K562 (cell line): ENCODE data around the gene DNAAF9. TPM values are rescaled to one million over a fixed set of nuclear protein-coding genes. Genes with fewer than 3 reads are reported as not detected.

Source experiments
- ATAC-seq: fragments of 200-7000 bp; cut with Tn5 transposase; 3 replicates; pipeline ENCODE4 v1.9.1; 2020; ENCODE audit warnings: moderate library complexity
- BruUV-seq: library from RNA; stranded (reverse); fragments of 400-500 nt; replicated peaks from 2 replicates; lab custom pipeline; 2021; lab: Mats Ljungman, UMichigan
- CTCF ChIA-PET: fragments of 300-600 bp; formaldehyde crosslinking; extraction: SDS; loops from one replicate; lab custom pipeline; 2021; ENCODE audit warnings: low intra/inter-chr PET ratio; lab: Yijun Ruan, JAX
- POLR2A ChIA-PET: fragments of 300-600, 350-650 bp; sonication (Branson Sonifier 250); formaldehyde crosslinking; extraction: SDS; loops from one replicate; lab custom pipeline; 2021; ENCODE audit warnings: antibody characterized with exemption, inconsistent platforms; lab: Yijun Ruan, JAX
- DNase-seq, 4 experiments: peaks; one replicate each; pipeline versions ENCODE4 v3.0.0 to v3.0.0-alpha.2; 2011 to 2018; ENCODE audit warnings: low spot score in 3 of 4, mixed read lengths in 3 of 4; ENCODE audit errors: extremely low read depth in 1 of 4
- FAIRE-seq: peaks from 2 replicates; lab custom pipeline; 2011; peaks lifted over from hg19 to GRCh38; lab: Jason Lieb, UNC
- H2AFZ ChIP-seq: 2 replicates; pipeline ENCODE4 v1.6.0; 2011; ENCODE audit warnings: low read depth, low read length, control low read depth, inconsistent platforms
- H3K27ac ChIP-seq: fragments of 200-600 bp; 3 replicates; pipeline ENCODE4 v1.8.0; 2011; ENCODE audit warnings: low read depth, mild to moderate bottlenecking, control low read depth, inconsistent platforms, low read length, moderate library complexity, mixed read lengths; ENCODE audit errors: extremely low read depth
- H3K27me3 ChIP-seq, 2 experiments: fragments of 300-600 bp in 1 of 2; 2 replicates in 1 of 2; 3 replicates in 1 of 2; pipeline versions ENCODE4 v1.6.0 to v1.8.0; 2011; ENCODE audit warnings: inconsistent platforms in 2 of 2, low read length in 2 of 2, mild to moderate bottlenecking in 1 of 2, mixed read lengths in 1 of 2, moderate library complexity in 1 of 2; ENCODE audit not compliant: control insufficient read depth in 2 of 2, insufficient read depth in 2 of 2
- H3K36me3 ChIP-seq: fragments of 300-600 bp; 3 replicates; pipeline ENCODE4 v1.8.0; 2011; ENCODE audit warnings: mild to moderate bottlenecking, low read length, inconsistent platforms; ENCODE audit not compliant: control insufficient read depth, insufficient read depth
- H3K4me1 ChIP-seq, 2 experiments: fragments of 200-600 bp in 1 of 2; replicated peaks in 1 of 2; 2 replicates in 1 of 2; 3 replicates in 1 of 2; pipeline versions ENCODE4 v1.5.1 to v1.8.0; 2011; ENCODE audit warnings: inconsistent platforms in 2 of 2, low read length in 2 of 2, mild to moderate bottlenecking in 1 of 2, mixed read lengths in 1 of 2, moderate library complexity in 1 of 2; ENCODE audit not compliant: control insufficient read depth in 2 of 2, insufficient read depth in 2 of 2
- H3K4me2 ChIP-seq: 2 replicates; pipeline ENCODE4 v1.6.1; 2011; ENCODE audit warnings: low read length, control low read depth, inconsistent platforms, mixed read lengths; ENCODE audit not compliant: insufficient read depth
- H3K4me3 ChIP-seq: fragments of 200-600 bp; sonication (generic), shearing (Covaris generic); 2 replicates; pipeline ENCODE4 v1.5.1; 2016; ENCODE audit warnings: control low read depth, inconsistent platforms
- H3K79me2 ChIP-seq: fragments of 200-600 bp; 3 replicates; pipeline ENCODE4 v1.8.0; 2011; ENCODE audit warnings: low read length, inconsistent platforms; ENCODE audit not compliant: control insufficient read depth, insufficient read depth
- H3K9ac ChIP-seq, 2 experiments: 2 replicates each; pipeline versions ENCODE4 v1.6.0 to v1.6.1; 2011; ENCODE audit warnings: low read depth in 2 of 2, low read length in 2 of 2, control low read depth in 1 of 2, inconsistent platforms in 1 of 2, mild to moderate bottlenecking in 1 of 2, mixed read lengths in 1 of 2; ENCODE audit not compliant: insufficient read depth in 1 of 2
- H3K9me1 ChIP-seq: one replicate; pipeline ENCODE4 v1.6.0; 2011; ENCODE audit warnings: inconsistent platforms, mild to moderate bottlenecking, low read length, moderate library complexity; ENCODE audit not compliant: control insufficient read depth, insufficient read depth
- H3K9me3 ChIP-seq: replicated peaks from 2 replicates; pipeline ENCODE4 v1.5.1; 2011; ENCODE audit warnings: low read depth, low read length, inconsistent platforms; ENCODE audit not compliant: control insufficient read depth, insufficient read depth
- H4K20me1 ChIP-seq: replicated peaks from 2 replicates; pipeline ENCODE4 v1.6.1; 2011; ENCODE audit warnings: low read length, inconsistent platforms, mixed read lengths; ENCODE audit not compliant: control insufficient read depth, insufficient read depth
- CHD2 ChIP-seq: IDR thresholded peaks from 2 replicates; pipeline ENCODE4 v1.6.1; 2011; ENCODE audit warnings: low read depth, low read length
- EP300 ChIP-seq: IDR thresholded peaks from 2 replicates; pipeline ENCODE4 v1.6.1; 2012; ENCODE audit warnings: low read length, improper control_type of control experiment
- GTF2A2 ChIP-seq: IDR thresholded peaks from 2 replicates; pipeline ENCODE4 v1.6.1; 2016; ENCODE audit warnings: mild to moderate bottlenecking, missing genetic modification characterization, missing compliant biosample characterization
- HNRNPUL1 ChIP-seq: fragments of 200-400 bp; formaldehyde crosslinking; IDR thresholded peaks from 2 replicates; pipeline ENCODE4 v1.6.1; 2017; ENCODE audit warnings: low read length
- MEF2D ChIP-seq: conservative IDR thresholded peaks from 2 replicates; pipeline ENCODE4 v1.6.1; 2016; ENCODE audit warnings: low read depth, missing genetic modification characterization, missing compliant biosample characterization
- NCOA4 ChIP-seq: fragments of 450-650 bp; IDR thresholded peaks from 2 replicates; pipeline ENCODE4 v1.6.1; 2018; ENCODE audit warnings: mild to moderate bottlenecking; ENCODE audit not compliant: partially characterized antibody
- POU5F1 ChIP-seq: fragments of 150-350 bp; IDR thresholded peaks from 2 replicates; pipeline ENCODE4 v1.6.1; 2014; ENCODE audit warnings: borderline replicate concordance, low read length, low read depth, mild to moderate bottlenecking; ENCODE audit not compliant: partially characterized antibody
- USF2 ChIP-seq: sonication (generic); formaldehyde crosslinking; IDR thresholded peaks from 2 replicates; pipeline ENCODE4 v1.5.0; 2020; ENCODE audit warnings: missing genetic modification reagents
- XRCC4 ChIP-seq: IDR thresholded peaks from one replicate; pipeline ENCODE4 v1.6.1; 2011; ENCODE audit not compliant: insufficient read depth, insufficient read length; ENCODE audit errors: extremely low read depth
- ZKSCAN1 ChIP-seq: fragments of 150-350 bp; IDR thresholded peaks from 2 replicates; pipeline ENCODE4 v1.6.1; 2016; ENCODE audit warnings: low read depth, low read length
- ZNF124 ChIP-seq: sonication (generic); formaldehyde crosslinking; IDR thresholded peaks from 2 replicates; pipeline ENCODE4 v1.8.1; 2022; ENCODE audit warnings: missing genetic modification reagents
- ZNF263 ChIP-seq: sonication (generic); formaldehyde crosslinking; IDR thresholded peaks from 2 replicates; pipeline ENCODE4 v1.8.0; 2022; ENCODE audit warnings: mild to moderate bottlenecking, missing genetic modification reagents, borderline replicate concordance
- ZNF551 ChIP-seq: fragments of 250-450 bp; sonication (Bioruptor Pico); IDR thresholded peaks from 2 replicates; pipeline ENCODE4 v1.5.0; 2021; ENCODE audit warnings: mild to moderate bottlenecking, moderate library complexity
- WGBS: fragments of 100-300 bp; shearing (Covaris generic); methylation state at CpG from one replicate; pipeline ENCODE4 v1.1.6; 2016; ENCODE audit warnings: low coverage, mixed read lengths; ENCODE audit not compliant: insufficient coverage; ENCODE audit errors: missing lambda C conversion rate; 5-methylcytosine and 5-hydroxymethylcytosine counted together
- in situ Hi-C: fragments of 300-500 bp; cut with MboI; formaldehyde crosslinking; loops from 4 replicates; pipeline ENCODE4 v1.15.0; 2018; ENCODE audit warnings: inconsistent platforms, mixed read lengths
- intact Hi-C: fragments of 100-400 bp; cut with micrococcal nuclease; formaldehyde crosslinking; loops from 2 replicates; pipeline ENCODE4 v1.14.2; 2022
- polyA plus RNA-seq, 8 experiments: library from polyadenylated mRNA; depleted of rRNA in 4 of 8; stranded (reverse) in 5 of 8; unstranded in 3 of 8; fragments of >200 nt; fragmentation: Nextera tagmentation in 2 of 8; fragmentation: Illumina TruSeq in 1 of 8; extraction: Ambion mirVana in 2 of 8; extraction: Trizol in 1 of 8; gene quantifications; 2 replicates each; pipeline versions ENCODE4 v1.2.1 to v1.2.3, GENCODE V29; 2011 to 2014; ENCODE audit warnings: inconsistent platforms in 1 of 8, missing spikeins in 1 of 8
- total RNA-seq, 7 experiments: library from RNA; depleted of rRNA in 6 of 7; stranded (reverse); fragments of >200 nt in 6 of 7; fragmentation: Illumina TruSeq in 2 of 7; extraction: Trizol in 2 of 7; gene quantifications; 2 replicates each; pipeline versions ENCODE4 v1.2.1 to v1.2.3, GENCODE V29; 2011 to 2021; ENCODE audit warnings: low replicate concordance in 1 of 7
- TF ChIP-seq, protein P1 (sequence below), 2 experiments: IDR thresholded peaks in 1 of 2; conservative IDR thresholded peaks in 1 of 2; 2 replicates each; pipeline ENCODE4 v1.6.1; 2016; ENCODE audit warnings: low read depth in 2 of 2, mild to moderate bottlenecking in 1 of 2, missing compliant biosample characterization in 1 of 2, missing genetic modification characterization in 1 of 2, moderate library complexity in 1 of 2
- TF ChIP-seq, protein P2 (sequence below): fragments of 250-450 bp; sonication (Bioruptor Pico); IDR thresholded peaks from 2 replicates; pipeline ENCODE4 v1.8.0; 2022; ENCODE audit warnings: moderate library complexity, mild to moderate bottlenecking, inconsistent platforms

The DNAAF9 gene
- total and polyA plus RNA-seq, 9 of the 15 experiments (the other 6 are each of a cell fraction or from before 2014, with no cell fraction given), result 0.42 to 2.9 (median 1.9) TPM

DNA sequence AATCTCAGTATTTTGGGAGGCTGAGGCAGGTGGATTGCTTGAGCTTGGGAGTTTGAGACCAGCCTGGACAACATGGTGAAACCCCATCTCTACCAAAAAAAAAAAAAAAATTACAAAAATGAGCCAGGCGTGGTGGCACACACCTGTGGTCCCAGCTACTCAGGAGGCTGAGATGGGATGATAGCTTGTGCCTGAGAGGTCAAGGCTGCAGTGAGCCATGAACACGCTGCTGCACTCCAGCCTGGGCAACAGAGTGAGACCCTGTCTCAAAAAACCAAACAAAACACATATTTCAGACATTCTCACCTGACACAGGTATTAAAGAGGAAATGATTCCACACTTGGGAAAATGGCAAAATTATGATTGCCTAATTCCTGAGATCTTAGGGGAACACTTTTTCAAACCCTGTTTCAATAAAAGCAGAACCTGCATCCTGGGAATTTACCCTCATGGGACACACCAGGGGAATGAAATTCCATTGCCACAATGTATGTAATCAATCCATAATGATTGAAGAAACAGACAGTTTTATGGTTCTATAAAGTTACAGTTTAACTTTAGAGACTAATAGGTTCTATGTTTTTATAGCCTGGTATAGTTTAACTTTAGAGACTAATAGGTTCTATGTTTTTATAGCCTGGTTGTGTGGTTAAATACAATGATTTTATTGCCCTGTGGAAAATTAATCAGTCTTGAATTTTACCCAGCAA lies 29.6 kb upstream of the DNAAF9 start:
- DNase-seq (no peak), FAIRE-seq (no peak), ATAC-seq (no peak)
- POLR2A ChIA-PET, result no interaction called here
- no peak for TF ChIP-seq ZNF263 (CRISPR knock-in tag)
- TF ChIP-seq CHD2, result no peak
- no peak for TF ChIP-seq ZNF551 (CRISPR knock-in tag)
- TF ChIP-seq GTF2A2 (tag), result no peak
- TF ChIP-seq ZNF124 (CRISPR knock-in tag), result no peak
- TF ChIP-seq USF2 (CRISPR knock-in tag), result no peak
- TF ChIP-seq NCOA4, result no peak
- TF ChIP-seq, protein P1, sequence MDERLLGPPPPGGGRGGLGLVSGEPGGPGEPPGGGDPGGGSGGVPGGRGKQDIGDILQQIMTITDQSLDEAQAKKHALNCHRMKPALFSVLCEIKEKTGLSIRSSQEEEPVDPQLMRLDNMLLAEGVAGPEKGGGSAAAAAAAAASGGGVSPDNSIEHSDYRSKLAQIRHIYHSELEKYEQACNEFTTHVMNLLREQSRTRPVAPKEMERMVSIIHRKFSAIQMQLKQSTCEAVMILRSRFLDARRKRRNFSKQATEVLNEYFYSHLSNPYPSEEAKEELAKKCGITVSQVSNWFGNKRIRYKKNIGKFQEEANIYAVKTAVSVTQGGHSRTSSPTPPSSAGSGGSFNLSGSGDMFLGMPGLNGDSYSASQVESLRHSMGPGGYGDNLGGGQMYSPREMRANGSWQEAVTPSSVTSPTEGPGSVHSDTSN (CRISPR knock-in tag; IDR thresholded peaks at IDR 0.05; ENCODE audit: low read depth), result no peak
- TF ChIP-seq, protein P1 (tag; conservative IDR thresholded peaks at IDR 0.05; ENCODE audit: low read depth), result no peak
- no peak for TF ChIP-seq EP300
- TF ChIP-seq ZKSCAN1, result no peak
- TF ChIP-seq, protein P2, sequence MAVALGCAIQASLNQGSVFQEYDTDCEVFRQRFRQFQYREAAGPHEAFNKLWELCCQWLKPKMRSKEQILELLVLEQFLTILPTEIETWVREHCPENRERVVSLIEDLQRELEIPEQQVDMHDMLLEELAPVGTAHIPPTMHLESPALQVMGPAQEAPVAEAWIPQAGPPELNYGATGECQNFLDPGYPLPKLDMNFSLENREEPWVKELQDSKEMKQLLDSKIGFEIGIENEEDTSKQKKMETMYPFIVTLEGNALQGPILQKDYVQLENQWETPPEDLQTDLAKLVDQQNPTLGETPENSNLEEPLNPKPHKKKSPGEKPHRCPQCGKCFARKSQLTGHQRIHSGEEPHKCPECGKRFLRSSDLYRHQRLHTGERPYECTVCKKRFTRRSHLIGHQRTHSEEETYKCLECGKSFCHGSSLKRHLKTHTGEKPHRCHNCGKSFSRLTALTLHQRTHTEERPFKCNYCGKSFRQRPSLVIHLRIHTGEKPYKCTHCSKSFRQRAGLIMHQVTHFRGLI, result no peak
- no peak for TF ChIP-seq XRCC4
- TF ChIP-seq HNRNPUL1, result no peak
- TF ChIP-seq POU5F1, result no peak
- no peak for TF ChIP-seq MEF2D
- Histone ChIP-seq H3K79me2 (no peaks in the 10 kb centered on the region), H3K27me3 (no peaks in the 10 kb centered on the region), H3K9ac (no peak overlapping the region), H2AFZ (no peak overlapping the region), H3K4me1 (no peaks in the 10 kb centered on the region), H3K9me1 (no peaks in the 10 kb centered on the region), H3K4me3 (no peak overlapping the region), H3K4me2 (no peak overlapping the region), H3K27ac (no peak overlapping the region), H3K9me3 (no peaks in the 10 kb centered on the region), H3K36me3 (no peaks in the 10 kb centered on the region), H4K20me1 (no peaks in the 10 kb centered on the region)
- CTCF ChIA-PET, result no interaction called here
- in situ Hi-C loops, result no loop called here
- BruUV-seq, result no TSS peak
- WGBS, result 29% methylated on average over 2 of the region's 2 CpGs
- intact Hi-C loops, result no loop called here
